PFSK-1 (cell line): ENCODE data around the gene UBE2L5.

Experiments used
- POLR2AphosphoS5 ChIP-seq: IDR thresholded peaks from 2 replicates; pipeline ENCODE4 v1.6.1; 2012; ENCODE audit warnings: low read depth, mild to moderate bottlenecking, control low read depth, low read length, moderate library complexity
- TAF1 ChIP-seq: IDR thresholded peaks from 2 replicates; pipeline ENCODE4 v1.6.1; 2012; ENCODE audit warnings: low read length, control low read depth, borderline replicate concordance; ENCODE audit not compliant: insufficient read depth
- TF ChIP-seq, protein P1 (sequence below), 2 experiments: IDR thresholded peaks; 2 replicates each; pipeline versions ENCODE4 v1.6.1 to v1.8.0; 2011 to 2012; ENCODE audit warnings: low read depth in 2 of 2, low read length in 2 of 2, control low read depth in 1 of 2, inconsistent platforms in 1 of 2, mild to moderate bottlenecking in 1 of 2, moderate library complexity in 1 of 2; ENCODE audit not compliant: insufficient read depth in 1 of 2

DNA sequence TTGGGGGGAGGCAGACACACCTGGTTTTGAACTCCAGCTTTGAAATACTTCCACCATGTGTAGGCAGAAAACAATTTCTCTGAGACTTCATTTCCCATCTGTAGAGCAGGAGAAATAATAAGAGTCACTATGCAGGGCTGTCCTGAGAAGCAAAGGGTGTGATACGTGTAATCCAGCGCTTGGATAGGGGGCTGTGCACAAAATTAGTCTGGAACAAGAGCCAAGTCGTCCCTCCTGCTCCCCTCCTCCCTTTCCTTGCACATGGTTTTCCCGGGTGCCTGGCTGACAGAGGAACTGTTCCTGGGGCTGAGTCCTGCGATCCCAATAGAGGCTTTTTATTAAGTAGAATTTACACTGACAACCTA, 29.6 kb upstream of the UBE2L5 start:
- TF ChIP-seq POLR2AphosphoS5, result no peak
- TF ChIP-seq, protein P1, sequence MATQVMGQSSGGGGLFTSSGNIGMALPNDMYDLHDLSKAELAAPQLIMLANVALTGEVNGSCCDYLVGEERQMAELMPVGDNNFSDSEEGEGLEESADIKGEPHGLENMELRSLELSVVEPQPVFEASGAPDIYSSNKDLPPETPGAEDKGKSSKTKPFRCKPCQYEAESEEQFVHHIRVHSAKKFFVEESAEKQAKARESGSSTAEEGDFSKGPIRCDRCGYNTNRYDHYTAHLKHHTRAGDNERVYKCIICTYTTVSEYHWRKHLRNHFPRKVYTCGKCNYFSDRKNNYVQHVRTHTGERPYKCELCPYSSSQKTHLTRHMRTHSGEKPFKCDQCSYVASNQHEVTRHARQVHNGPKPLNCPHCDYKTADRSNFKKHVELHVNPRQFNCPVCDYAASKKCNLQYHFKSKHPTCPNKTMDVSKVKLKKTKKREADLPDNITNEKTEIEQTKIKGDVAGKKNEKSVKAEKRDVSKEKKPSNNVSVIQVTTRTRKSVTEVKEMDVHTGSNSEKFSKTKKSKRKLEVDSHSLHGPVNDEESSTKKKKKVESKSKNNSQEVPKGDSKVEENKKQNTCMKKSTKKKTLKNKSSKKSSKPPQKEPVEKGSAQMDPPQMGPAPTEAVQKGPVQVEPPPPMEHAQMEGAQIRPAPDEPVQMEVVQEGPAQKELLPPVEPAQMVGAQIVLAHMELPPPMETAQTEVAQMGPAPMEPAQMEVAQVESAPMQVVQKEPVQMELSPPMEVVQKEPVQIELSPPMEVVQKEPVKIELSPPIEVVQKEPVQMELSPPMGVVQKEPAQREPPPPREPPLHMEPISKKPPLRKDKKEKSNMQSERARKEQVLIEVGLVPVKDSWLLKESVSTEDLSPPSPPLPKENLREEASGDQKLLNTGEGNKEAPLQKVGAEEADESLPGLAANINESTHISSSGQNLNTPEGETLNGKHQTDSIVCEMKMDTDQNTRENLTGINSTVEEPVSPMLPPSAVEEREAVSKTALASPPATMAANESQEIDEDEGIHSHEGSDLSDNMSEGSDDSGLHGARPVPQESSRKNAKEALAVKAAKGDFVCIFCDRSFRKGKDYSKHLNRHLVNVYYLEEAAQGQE (IDR thresholded peaks at IDR 0.05; ENCODE audit: insufficient read depth in 1 of 2, low read depth in 2 of 2, low read length in 2 of 2), result no peak
- no peak for TF ChIP-seq TAF1
